Stimulated activated effector memory CD8-positive, alpha-beta T cell treated with anti-CD3 and anti-CD28 coated beads, Interleukin-12 subunit alpha, Interleukin-12 subunit beta, amount 100 ng/mL, for 72 hours (primary cell): ENCODE data around the gene NFYC.

Experiments
- ATAC-seq: fragments of 150-1000 bp; cut with Tn5 transposase; 2 replicates; pipeline ENCODE4 v1.10.0; 2021
- DNase-seq, 2 donors: peaks; one replicate each; pipeline ENCODE4 v3.0.0; 2021 to 2022; ENCODE audit warnings: low spot score in 2 of 2
- H3K27ac Mint-ChIP-seq: one replicate; pipeline ENCODE4 v1.8.0; 2022; ENCODE audit warnings: mild to moderate bottlenecking, mixed read lengths
- H3K36me3 Mint-ChIP-seq: one replicate; pipeline ENCODE4 v1.8.0; 2022; ENCODE audit warnings: mild to moderate bottlenecking, mixed read lengths
- H3K4me1 Mint-ChIP-seq: one replicate; pipeline ENCODE4 v1.8.0; 2022; ENCODE audit warnings: mixed read lengths
- H3K4me3 Mint-ChIP-seq: one replicate; pipeline ENCODE4 v1.8.0; 2022; ENCODE audit warnings: mild to moderate bottlenecking, mixed read lengths
- H3K9me3 Mint-ChIP-seq: one replicate; pipeline ENCODE4 v1.8.0; 2022; ENCODE audit warnings: mixed read lengths

NFYC gene

GRCh38 chr1:40783001-40783905, 91.7 kb downstream of the NFYC start, which contains the start of gene KCNQ4:
Gene KCNQ4, plus strand, starts transcription at chr1:40783787. Its CDS starts 307 bp downstream, at chr1:40784094.
- H3K4me1 Mint-ChIP-seq = peaks cover 15% of the 10 kb centered on the region
- H3K36me3 Mint-ChIP-seq = no peaks in the 10 kb centered on the region
- H3K9me3 Mint-ChIP-seq = no peaks in the 10 kb centered on the region
- no peak within 1 kb of the TSS for H3K27ac Mint-ChIP-seq
- DNase-seq (no peak), ATAC-seq (peak; percentile 38)
- peak within 1 kb of the TSS; percentile 63 for H3K4me3 Mint-ChIP-seq

DNA sequence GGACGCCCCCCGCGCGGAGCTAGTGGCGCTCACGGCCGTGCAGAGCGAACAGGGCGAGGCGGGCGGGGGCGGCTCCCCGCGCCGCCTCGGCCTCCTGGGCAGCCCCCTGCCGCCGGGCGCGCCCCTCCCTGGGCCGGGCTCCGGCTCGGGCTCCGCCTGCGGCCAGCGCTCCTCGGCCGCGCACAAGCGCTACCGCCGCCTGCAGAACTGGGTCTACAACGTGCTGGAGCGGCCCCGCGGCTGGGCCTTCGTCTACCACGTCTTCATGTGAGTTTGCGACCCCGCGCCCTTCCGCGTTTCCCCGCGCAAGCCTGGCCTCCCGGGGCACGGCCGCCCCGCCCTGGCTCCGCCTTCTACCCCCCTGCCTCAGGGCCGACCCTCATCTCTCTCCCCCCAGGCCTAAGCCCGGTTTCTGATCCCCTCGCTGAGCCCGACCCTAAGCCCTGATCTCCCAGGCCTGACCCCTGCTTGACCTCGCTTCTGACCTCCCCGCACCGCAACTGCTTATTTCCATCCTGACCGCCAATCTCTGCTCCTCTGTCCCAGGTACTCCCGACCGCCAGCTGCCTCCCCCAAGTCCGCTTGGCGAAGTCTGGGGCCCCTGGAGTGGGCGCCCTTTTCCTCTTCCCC, 92.8 kb downstream of the NFYC start:
- Mint-ChIP-seq H3K4me1 (peaks cover 15% of the 10 kb centered on the region), H3K36me3 (no peaks in the 10 kb centered on the region), H3K27ac (no peak overlapping the region), H3K9me3 (no peaks in the 10 kb centered on the region), H3K4me3 (peak overlapping the region; percentile 63)
- DNase-seq (no peak), ATAC-seq (no peak)

DNA sequence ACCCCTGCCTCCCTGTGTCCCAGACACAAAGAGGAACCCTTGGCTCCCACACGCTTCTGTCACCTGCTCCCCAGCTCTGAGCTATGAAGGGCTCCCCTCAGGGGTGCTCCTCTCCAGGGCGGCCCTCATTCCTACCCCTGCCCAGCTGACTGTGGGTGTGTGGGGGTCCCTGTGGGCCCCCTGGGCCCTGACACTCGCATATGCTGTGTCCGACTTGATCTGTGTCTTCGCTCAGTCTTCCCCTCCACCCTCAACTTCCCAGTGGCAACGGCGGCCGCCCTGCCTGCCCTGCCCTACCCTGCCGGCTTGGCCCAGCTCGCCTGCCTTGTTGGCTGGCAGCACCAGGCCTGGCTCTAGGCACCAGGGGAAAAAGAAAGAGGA, 93.3 kb downstream of the NFYC start:
- peak overlapping the region; percentile 63 for H3K4me3 Mint-ChIP-seq
- no peaks in the 10 kb centered on the region for H3K36me3 Mint-ChIP-seq
- no peak for ATAC-seq
- no peaks in the 10 kb centered on the region for H3K9me3 Mint-ChIP-seq
- peaks cover 15% of the 10 kb centered on the region for H3K4me1 Mint-ChIP-seq
- no peak overlapping the region for H3K27ac Mint-ChIP-seq
- DNase-seq = no peak

DNA sequence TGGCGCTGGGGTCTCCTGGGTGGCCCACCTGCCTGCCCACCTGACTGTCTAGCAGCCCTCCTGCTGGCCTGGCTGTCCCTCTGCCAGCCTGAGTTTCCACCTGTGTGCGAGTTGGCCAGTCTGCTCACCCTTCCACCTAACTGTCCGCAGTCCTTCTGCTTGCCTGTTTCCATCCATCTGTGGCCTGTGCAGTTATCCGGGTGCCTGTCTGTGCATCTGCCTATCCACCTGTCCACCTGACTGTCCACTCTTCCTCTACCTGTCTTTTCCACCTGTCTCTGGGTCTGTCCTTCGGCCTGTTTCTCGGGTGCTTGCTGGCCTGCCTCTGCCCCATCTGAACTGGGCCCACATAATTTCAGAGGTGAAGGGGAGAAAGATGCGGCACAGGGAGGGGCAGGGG, 93.9 kb downstream of the NFYC start:
- Mint-ChIP-seq H3K27ac (no peak overlapping the region), H3K36me3 (no peaks in the 10 kb centered on the region), H3K9me3 (no peaks in the 10 kb centered on the region), H3K4me3 (peak overlapping the region; percentile 63), H3K4me1 (peaks cover 15% of the 10 kb centered on the region)
- ATAC-seq (no peak), DNase-seq (no peak)

DNA sequence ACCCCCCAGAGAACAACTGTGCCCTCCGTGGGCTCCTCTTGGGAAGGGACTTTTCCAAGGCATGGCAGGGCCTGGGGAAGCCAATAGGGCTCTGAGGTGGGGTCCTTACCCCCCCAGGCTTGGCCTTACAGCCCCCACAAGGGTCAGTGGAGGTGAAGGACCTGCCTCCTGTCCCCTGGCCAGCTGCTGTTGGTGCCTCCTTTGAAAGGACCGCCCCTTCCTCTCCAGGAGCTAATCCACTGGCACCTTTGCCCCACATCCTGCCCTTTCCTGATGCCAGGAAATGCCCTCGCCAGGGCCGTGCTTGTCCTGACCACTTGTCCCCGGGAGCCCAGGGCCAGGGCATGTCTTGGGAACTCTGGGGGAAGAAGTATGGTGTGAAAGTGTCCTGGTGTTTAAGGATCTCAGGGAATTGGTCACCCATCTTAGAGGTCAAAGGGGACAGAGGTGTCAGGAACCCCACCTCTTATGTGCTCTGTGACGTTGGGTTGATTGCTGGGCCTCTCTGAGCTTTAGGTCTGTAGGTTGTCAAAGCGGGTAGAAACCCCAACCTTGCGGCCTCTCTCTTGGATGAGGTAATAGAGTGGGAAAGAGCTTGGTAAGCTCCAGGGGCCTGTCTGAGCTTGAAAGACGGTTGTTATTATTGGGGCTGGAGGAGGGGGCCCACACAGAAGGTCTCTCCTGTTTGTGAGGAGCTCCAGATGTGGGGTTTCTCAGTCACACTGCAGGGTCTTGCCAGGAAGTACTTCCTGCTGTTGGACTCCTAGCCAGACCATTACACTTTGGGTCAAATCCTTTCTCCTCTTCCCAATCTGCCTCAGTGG, 94.9 kb downstream of the NFYC start:
- no peak for DNase-seq
- no peaks in the 10 kb centered on the region for H3K36me3 Mint-ChIP-seq

GRCh38 chr1:40786995-40787705, 95.6 kb downstream of the NFYC start:
- DNase-seq (no peak), ATAC-seq (no peak)
- Mint-ChIP-seq H3K4me3 (no peak overlapping the region), H3K36me3 (no peaks in the 10 kb centered on the region), H3K9me3 (no peaks in the 10 kb centered on the region), H3K27ac (no peak overlapping the region), H3K4me1 (peaks cover 15% of the 10 kb centered on the region)

More for the DNA sequence above, 94.9 kb downstream of the NFYC start:
- H3K4me1 Mint-ChIP-seq = peaks cover 15% of the 10 kb centered on the region
- H3K4me3 Mint-ChIP-seq = no peak overlapping the region
- no peaks in the 10 kb centered on the region for H3K9me3 Mint-ChIP-seq
- ATAC-seq = no peak
- H3K27ac Mint-ChIP-seq = no peak overlapping the region

GRCh38 chr1:40787737-40788560, 96.4 kb downstream of the NFYC start:
- H3K36me3 Mint-ChIP-seq = no peaks in the 10 kb centered on the region
- no peak overlapping the region for H3K27ac Mint-ChIP-seq

DNA sequence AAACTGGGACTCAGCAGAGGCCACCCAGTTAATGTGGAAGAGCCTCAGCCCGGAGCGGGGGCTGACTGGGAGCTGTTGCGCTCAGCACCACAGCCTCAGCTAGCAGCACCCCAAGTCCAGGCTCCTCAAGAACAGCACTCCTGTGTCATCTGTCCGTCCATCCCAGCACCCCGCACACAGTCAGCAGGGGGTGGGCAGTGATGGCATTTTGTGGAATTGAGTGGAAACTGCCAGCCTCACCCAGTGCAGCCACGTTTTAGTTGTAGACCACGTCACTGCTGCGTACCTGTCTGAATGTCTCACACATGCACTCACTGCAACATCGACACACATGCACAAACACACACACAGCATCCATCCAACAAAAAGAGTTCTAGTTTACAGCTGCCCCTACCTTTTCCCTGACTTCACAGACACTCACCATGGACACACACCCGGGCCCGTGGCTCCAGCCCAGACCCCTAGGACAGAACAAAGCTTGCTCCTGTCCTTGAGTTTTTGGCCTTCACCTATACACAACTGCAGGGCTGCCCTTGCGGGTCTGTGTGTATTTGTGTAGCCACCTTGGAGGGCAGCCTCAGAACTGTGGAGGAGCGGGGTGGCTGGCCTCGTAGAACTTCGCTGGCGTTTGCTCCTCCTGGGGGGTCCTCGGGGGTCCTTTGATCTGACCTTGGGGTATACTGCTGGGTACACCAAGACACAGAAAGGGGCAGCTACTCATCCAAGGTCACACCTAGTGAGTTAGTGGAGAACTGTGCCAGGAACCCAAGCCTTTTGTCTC, 97.2 kb downstream of the NFYC start:
- H3K27ac Mint-ChIP-seq = no peak overlapping the region
- no peaks in the 10 kb centered on the region for H3K36me3 Mint-ChIP-seq
- H3K9me3 Mint-ChIP-seq = no peaks in the 10 kb centered on the region
- no peak overlapping the region for H3K4me3 Mint-ChIP-seq
- peaks cover 6% of the 10 kb centered on the region for H3K4me1 Mint-ChIP-seq
- no peak for ATAC-seq
- DNase-seq = no peak

More at GRCh38 chr1:40787737-40788560, 96.4 kb downstream of the NFYC start:
- no peaks in the 10 kb centered on the region for H3K9me3 Mint-ChIP-seq
- ATAC-seq (no peak), DNase-seq (no peak)
- H3K4me3 Mint-ChIP-seq = no peak overlapping the region
- H3K4me1 Mint-ChIP-seq = peaks cover 12% of the 10 kb centered on the region

DNA sequence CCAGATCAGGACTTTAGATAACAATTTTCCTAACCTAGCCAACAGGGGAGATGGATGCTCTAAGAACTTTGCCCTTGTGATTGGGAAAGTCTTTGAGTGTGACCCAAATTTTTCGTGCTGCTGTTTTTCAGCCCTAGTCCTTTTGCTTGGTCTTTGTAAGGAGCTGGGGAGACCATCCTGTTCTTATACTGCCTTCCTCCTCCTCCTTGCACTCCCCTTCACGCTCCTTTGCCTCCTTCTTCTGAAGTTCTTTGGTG, 97.8 kb downstream of the NFYC start:
- ATAC-seq = no peak
- Mint-ChIP-seq H3K36me3 (no peaks in the 10 kb centered on the region), H3K27ac (no peak overlapping the region), H3K9me3 (no peaks in the 10 kb centered on the region), H3K4me1 (peaks cover 5% of the 10 kb centered on the region), H3K4me3 (no peak overlapping the region)
- DNase-seq = no peak

DNA sequence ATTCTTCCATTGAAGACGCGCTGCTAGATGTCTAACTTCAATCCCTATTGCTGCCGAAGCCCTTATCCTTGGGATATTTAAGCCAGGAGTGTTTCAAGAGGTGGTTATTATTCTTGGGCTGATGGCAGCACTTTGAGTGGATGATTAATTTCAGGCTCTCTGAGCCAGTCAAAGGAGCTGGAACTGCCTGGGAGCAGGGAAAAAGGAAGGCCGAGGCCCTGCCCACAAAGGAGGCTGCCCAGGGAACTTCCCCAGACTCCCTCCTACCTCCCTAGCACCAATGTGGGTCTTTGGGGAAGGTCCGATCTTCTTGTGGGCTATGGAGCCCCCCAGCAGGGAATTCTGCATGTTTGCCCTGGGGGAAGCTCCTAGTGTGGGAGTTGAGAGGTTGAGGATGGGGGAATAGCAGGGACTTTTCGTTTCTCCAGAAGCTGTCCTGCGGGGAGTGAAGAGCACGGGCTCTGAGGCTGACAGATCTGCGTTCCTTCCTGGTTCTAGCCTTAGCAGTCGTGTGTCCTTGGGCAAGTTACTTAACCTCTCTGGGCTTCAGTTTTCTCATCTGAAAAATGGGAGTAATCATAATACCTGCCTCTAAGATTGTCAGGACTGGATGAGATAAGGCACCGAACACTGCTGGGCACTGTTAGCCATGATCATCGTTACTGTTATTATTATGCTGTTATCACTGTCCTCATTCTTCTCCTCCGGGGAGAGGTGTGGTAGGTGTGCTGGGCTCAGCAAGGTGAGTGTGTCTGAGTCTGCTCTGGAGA, 98.3 kb downstream of the NFYC start:
- Mint-ChIP-seq H3K27ac (no peak overlapping the region), H3K4me1 (no peaks in the 10 kb centered on the region), H3K9me3 (no peaks in the 10 kb centered on the region), H3K4me3 (no peak overlapping the region), H3K36me3 (no peaks in the 10 kb centered on the region)
- no peak for DNase-seq
- ATAC-seq = no peak

DNA sequence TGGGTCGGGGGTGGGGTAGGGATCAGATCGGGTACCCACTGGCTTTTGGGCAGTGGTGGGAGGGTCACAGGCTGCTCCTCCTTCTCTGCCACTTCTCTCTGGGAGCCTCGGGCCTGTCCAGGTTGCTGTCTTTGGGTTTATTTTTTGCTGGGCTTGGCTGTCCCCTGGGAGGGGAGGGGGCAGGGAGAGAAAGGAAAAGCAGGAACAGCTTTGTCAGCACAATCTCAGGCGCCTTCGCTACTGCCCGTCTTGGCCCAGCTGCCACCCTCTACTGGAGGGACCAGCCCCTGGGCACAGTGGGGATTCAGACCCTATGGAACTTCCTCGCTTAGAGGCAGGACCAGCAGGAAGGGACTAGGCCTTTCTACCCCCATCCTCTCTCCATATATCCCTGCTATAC, 100.5 kb downstream of the NFYC start:
- H3K27ac Mint-ChIP-seq = no peak overlapping the region
- no peak for ATAC-seq

GRCh38 chr1:40793617-40794016, 102.1 kb downstream of the NFYC start:
- DNase-seq (no peak), ATAC-seq (no peak)
- H3K36me3 Mint-ChIP-seq = no peaks in the 10 kb centered on the region
- peaks cover 22% of the 10 kb centered on the region for H3K4me1 Mint-ChIP-seq
- H3K9me3 Mint-ChIP-seq = no peaks in the 10 kb centered on the region
- no peak overlapping the region for H3K27ac Mint-ChIP-seq
- no peak overlapping the region for H3K4me3 Mint-ChIP-seq

More for the DNA sequence above, 100.5 kb downstream of the NFYC start:
- H3K36me3 Mint-ChIP-seq = no peaks in the 10 kb centered on the region
- H3K9me3 Mint-ChIP-seq = no peaks in the 10 kb centered on the region
- peaks cover 15% of the 10 kb centered on the region for H3K4me1 Mint-ChIP-seq
- no peak overlapping the region for H3K4me3 Mint-ChIP-seq
- DNase-seq = no peak

DNA sequence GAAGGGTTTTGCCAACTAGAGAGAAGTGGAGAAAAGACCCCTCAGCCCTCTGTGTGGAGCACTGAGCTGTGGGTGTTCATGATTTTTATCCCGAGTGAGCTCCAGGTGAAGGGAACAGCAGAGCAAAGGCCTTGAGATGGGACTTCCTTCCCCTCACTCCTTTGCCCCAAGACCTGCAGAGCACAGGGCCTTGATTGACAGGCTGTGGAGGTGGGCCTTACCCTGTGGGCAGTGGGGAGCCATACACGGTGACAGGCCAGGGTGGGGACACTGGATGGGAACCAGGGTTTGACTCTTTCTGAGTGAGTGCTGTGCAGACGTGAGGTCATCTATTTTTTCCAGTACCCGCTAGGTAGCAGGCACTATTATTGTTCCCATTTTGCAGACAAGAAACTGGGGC, 102.5 kb downstream of the NFYC start:
- peaks cover 22% of the 10 kb centered on the region for H3K4me1 Mint-ChIP-seq
- no peaks in the 10 kb centered on the region for H3K9me3 Mint-ChIP-seq
- no peaks in the 10 kb centered on the region for H3K36me3 Mint-ChIP-seq
- H3K27ac Mint-ChIP-seq = no peak overlapping the region
- no peak overlapping the region for H3K4me3 Mint-ChIP-seq
- ATAC-seq = no peak
- no peak for DNase-seq
